ENCODE measurements around the gene ZNF501. TPM values are rescaled to one million over a fixed set of nuclear protein-coding genes. Genes with fewer than 3 reads are reported as not detected.
A peak's percentile ranks its signal among the peaks of the same experiment; 100 is the strongest.

The ZNF501 gene
- total and polyA plus RNA-seq, 12 donors = 0.06 to 4.6 (median 1.8) TPM

DNA sequence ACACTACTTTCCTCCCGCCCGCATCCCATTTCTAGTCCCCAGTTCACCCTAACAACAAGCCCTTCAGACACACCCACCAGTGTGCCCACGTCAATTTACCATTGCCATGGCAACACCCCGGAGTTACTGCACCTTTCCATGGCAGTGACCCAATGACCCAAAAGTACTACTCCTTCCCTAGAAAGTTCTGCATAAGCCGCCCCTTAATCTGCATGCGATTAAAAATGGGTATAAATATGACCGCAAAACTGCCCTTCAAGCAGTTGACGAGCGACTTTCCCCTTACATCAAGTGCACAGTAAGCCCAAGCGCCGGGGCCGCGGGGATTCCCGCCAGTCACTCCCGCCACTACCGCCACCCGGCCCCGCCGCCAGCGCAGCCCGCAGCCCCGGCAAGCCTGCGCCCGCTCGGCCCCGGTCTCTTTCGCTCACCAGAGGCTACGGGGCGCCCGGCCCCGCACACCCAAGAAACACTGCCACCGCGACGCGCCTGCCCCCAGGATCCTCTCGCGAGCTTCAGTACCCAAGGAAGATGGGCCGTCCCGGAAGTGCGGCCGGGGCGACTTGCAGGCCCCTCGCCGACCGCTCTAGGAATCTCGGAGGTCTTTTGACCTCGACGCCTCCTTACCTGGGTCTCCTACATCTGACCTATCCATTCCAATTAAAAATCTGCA is 44.2 kb upstream of the ZNF501 start:
- WGBS, 4 donors = 1 to 4% (median 2%) methylated on average over 21 to 48 of the region's 48 CpGs
- H3K4me1 ChIP-seq (replicated peaks in 1 of 2) = peaks cover 0 to 5% of the 10 kb centered on the region in 2 donors
- no peak for TF ChIP-seq POLR2A (IDR thresholded peaks at IDR 0.05)
- TF ChIP-seq, protein P1, sequence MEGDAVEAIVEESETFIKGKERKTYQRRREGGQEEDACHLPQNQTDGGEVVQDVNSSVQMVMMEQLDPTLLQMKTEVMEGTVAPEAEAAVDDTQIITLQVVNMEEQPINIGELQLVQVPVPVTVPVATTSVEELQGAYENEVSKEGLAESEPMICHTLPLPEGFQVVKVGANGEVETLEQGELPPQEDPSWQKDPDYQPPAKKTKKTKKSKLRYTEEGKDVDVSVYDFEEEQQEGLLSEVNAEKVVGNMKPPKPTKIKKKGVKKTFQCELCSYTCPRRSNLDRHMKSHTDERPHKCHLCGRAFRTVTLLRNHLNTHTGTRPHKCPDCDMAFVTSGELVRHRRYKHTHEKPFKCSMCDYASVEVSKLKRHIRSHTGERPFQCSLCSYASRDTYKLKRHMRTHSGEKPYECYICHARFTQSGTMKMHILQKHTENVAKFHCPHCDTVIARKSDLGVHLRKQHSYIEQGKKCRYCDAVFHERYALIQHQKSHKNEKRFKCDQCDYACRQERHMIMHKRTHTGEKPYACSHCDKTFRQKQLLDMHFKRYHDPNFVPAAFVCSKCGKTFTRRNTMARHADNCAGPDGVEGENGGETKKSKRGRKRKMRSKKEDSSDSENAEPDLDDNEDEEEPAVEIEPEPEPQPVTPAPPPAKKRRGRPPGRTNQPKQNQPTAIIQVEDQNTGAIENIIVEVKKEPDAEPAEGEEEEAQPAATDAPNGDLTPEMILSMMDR (IDR thresholded peaks at IDR 0.05) = no peak
- peak; percentile 55 to 86 (median 70) for DNase-seq
- intact Hi-C loops (cut with DNase I) = no loop called here
- H3K4me3 ChIP-seq = peak overlapping the region in 3 of 4 donors; percentile 40 to 72 (median 66)
- no peaks in the 10 kb centered on the region for H3K9me3 ChIP-seq (replicated peaks in 1 of 3)
- peak overlapping the region in 1 of 5 donors; percentile 36 for H3K27ac ChIP-seq
- H3K27me3 ChIP-seq = peaks cover 4% of the 10 kb centered on the region
- no peaks in the 10 kb centered on the region for H3K36me3 ChIP-seq (replicated peaks in 1 of 2)

DNA sequence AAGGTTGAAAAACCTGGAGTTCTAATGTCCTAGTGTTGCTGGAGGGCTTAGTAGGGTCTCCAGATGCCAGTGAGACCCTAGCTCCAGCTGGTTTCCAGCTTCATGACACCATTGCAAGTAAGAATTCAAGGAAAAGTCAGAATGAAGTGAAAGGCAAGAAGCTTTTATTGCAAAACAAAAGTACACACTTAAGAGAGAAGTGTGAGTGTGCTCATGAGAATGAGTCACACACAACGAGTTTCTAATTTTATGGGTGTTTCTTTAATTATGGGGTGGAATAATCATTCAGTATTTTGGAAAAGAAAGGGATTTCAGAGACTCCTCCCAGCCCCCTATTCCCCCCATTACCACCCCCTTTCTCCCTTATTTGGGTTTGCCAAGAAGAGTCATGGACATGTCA is 41.5 kb upstream of the ZNF501 start:
- WGBS, 4 donors = 50 to 63% (median 60%) methylated on average over 1 of the region's 1 CpG
- peaks cover 0 to 5% of the 10 kb centered on the region in 2 donors for H3K4me1 ChIP-seq (replicated peaks in 1 of 2)
- TF ChIP-seq, protein P1 (IDR thresholded peaks at IDR 0.05) = no peak
- TF ChIP-seq POLR2A (IDR thresholded peaks at IDR 0.05) = no peak
- intact Hi-C loops (cut with DNase I) = no loop called here
- H3K27me3 ChIP-seq = peaks cover 4% of the 10 kb centered on the region
- H3K36me3 ChIP-seq (replicated peaks in 1 of 2) = no peaks in the 10 kb centered on the region
- no peak overlapping the region for H3K27ac ChIP-seq
- no peak overlapping the region for H3K4me3 ChIP-seq
- H3K9me3 ChIP-seq (replicated peaks in 1 of 3) = no peaks in the 10 kb centered on the region
- DNase-seq = no peak

DNA sequence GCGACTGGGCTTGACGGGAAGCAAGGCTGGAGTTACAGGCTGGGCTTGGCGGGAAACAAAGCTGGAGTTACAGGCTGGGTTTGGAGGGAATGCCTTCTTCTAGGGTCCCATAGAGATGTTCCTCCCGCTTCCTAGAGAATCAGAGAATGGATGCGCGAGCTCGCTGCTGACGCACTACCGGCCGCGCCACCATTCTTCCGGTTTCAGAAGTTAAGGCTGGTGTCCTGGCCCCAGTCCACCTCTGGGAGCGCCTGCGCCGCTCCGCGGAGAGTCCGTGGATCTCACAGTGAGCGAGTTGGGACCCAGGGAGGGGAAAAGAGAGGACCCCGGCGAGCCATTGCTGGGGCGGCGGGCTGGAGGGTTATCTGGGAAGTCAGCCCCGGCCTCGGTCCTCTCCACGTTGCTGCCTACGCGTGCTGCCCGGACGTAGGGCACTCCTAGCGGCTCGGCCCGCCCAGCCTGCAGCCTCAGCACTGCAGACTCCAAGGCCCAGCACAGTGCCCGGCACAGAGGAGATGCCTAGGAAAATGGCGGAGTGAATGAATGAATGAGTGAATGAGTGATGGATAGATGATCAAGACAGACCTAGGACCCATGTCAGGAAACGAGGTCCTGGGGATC is 16.9 kb upstream of the ZNF501 start, which contains the start of gene ZNF502:
Gene ZNF502, plus strand, starts transcription at position 206 of the 621 bp plus-strand sequence. CDS start 7,602 bp downstream, outside the sequence.
- DNase-seq = peak; percentile 81 to 93 (median 87)
- Histone ChIP-seq H3K4me1 (replicated peaks in 1 of 2) (peaks cover 0 to 5% of the 10 kb centered on the region in 2 donors), H3K27me3 (no peaks in the 10 kb centered on the region), H3K9me3 (replicated peaks in 1 of 3) (peaks cover 0 to 20% (median 5%) of the 10 kb centered on the region in 3 donors), H3K4me3 (peak within 1 kb of the TSS; percentile 0 to 81 (median 67)), H3K27ac (peak within 1 kb of the TSS in 3 of 5 donors; percentile 35 to 76 (median 74)), H3K36me3 (replicated peaks in 1 of 2) (no peaks in the 10 kb centered on the region)
- TF ChIP-seq, protein P1 (IDR thresholded peaks at IDR 0.05) = peak in 5 of 6 experiments; percentile 18 to 58 (median 47)
- TF ChIP-seq POLR2A (IDR thresholded peaks at IDR 0.05) = peak in 1 of 2 donors; percentile 33
- WGBS, 4 donors = 1 to 7% (median 2%) methylated on average over 17 to 36 of the region's 36 CpGs
- intact Hi-C loops (cut with DNase I) = loop anchor here in 1 of 2 donors (10.0 kb wide), 1 partner anchor 48 kb away; no protein-coding TSS in a partner anchor
